NCI-H128 (cell line): ENCODE measurements around the gene WDR76.
"Not testable (repeated sequence)": the region's sequence is repeated elsewhere in the genome, so short reads cannot be mapped to it uniquely, and the experiment has no call there.

Experiments
- DNase-seq: peaks from one replicate; lab custom pipeline; 2025; ENCODE audit not compliant: unreplicated experiment; lab: John Stamatoyannopoulos, UW

The WDR76 gene

DNA sequence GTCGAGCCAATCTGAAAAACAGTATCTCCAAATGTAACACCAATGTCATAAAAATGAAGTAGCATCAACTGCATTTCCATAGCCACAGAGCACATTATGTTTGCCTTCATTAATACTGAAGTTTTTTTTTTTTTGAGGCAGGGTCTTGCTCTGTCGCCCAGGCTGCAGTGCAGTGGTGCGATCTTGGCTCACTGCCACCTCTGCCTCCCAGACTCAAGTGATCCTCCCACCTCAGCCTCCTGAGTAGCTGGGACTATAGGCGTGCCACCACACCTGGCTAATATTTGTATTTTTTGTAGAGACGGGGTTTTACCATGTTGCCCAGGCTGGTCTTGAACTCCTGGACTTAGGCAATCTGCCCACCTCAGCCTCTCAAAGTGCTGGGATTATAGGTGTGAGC, 11.7 kb upstream of the WDR76 start:
- DNase-seq: not testable (repeated sequence)

DNA sequence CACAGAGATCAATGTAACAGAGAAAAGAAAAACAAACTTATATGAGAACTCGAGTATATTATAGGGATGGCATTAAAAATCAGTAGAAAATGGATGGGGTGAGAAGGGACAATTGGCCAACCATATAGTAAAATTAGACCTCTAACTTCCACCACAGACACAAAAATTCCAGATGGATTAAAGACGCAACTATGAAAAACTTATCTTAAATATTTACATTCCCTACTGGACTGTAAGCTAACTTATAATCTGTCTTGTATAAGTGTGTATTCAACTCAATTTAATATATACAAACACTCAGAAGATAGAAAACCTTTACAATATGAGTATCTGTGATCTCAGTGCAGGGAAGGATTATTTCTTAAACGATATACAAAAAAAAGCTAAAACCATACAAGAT, 5.3 kb upstream of the WDR76 start:
- no peak for DNase-seq

GRCh38 chr15:43824302-43825246, 2.2 kb upstream of the WDR76 start, which contains the start of gene MFAP1:
Gene MFAP1 (minus strand): TSS chr15:43824690. CDS start chr15:43824569, 121 bp downstream.
- peak; percentile 75 for DNase-seq

DNA sequence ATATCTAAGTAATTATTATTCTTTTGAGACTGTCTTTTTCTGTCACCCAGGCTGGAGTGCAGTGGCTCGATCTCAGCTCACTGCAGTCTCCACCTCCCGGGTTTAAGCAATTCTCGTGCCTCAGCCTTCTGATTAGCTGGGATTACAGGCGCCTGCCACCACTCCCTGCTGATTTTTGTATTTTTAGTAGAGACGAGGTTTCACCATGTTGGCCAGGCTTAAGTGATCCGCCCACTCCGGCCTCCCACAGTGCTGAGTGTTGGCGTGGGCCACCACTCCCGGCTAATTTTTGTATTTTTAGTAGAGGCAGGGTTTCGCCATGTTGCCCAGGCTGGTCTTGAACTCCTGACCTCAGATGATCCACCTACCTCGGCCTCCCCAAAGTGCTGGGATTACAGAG, 1.5 kb upstream of the WDR76 start:
- DNase-seq: not testable (repeated sequence)

- DNase-seq: no peak
These were observed 734 bp upstream of the WDR76 start for GRCh38 chr15:43826029-43826507.

DNA sequence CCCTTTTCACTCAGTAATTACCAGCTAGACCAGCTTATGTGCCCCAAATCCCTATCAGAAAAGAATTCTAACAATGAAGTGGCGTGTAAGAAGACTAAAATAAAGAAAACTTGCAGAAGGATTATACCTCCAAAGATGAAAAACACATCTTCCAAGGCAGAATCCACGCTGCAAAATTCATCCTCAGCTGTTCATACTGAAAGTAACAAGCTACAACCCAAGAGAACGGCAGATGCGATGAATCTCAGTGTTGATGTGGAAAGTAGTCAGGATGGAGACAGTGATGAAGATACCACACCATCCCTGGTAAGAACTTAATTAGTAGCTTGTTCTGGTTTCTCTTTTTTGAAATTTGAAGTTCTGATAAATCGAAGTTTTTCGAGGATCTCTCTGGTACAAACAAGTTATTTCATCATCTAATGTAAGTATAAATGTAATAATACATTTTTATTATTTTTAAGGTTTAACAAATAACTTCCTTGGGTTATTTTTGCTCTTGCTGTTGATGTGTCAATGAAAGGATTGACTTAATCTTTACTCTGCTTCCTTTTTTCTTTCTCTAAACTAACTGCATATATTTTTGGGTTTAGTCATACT, 1.4 kb downstream of the WDR76 start:
- no peak for DNase-seq

GRCh38 chr15:43829951-43830540, 3.2 kb downstream of the WDR76 start:
- not testable (repeated sequence) for DNase-seq

- DNase-seq: not testable (repeated sequence)
These were observed 4.0 kb downstream of the WDR76 start for GRCh38 chr15:43830691-43831275.

DNA sequence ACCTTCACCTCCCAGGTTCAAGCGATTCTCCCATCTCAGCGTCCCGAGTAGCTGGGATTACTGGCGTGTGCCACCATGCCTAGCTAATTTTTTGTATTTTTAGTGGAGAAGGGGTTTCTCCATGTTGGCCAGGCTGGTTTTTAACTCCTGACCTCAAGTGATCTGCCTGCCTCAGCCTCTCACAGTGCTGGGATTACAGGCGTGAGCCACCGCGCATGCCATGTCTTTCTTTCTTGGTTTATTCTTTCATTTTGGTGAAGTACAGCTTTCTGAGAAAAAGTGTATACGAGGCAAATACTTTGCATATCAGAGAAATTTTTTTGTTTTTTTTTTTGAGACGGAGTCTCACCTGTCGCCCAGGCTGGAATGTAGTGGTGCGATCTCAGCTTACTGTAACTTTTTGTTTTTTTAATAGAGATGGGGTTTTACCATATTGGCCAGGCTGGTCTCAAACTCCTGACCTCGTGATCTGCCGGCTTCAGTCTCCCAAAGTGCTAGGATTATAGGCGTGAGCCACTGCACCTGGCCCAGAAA, 4.8 kb downstream of the WDR76 start:
- not testable (repeated sequence) for DNase-seq

DNA sequence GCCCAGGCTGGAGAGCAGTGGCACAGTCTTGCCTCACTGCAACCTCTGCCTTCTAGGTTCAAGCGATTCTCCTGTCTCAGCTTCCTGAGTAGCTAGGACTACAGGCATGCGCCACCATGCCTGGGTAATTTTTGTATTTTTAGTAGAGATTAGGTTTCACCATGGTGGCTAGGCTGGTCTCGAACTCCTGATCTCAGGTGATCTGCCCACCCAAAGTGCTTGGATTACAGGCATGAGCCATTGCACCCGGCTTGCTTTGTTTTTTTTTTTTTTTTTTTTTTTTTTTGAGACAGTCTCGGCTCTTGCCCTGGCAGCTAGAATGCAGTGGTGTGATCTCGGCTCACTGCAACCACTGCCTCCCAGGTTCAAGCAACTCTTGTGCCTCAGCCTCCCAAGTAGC, 5.7 kb downstream of the WDR76 start:
- DNase-seq: not testable (repeated sequence)

- DNase-seq: no peak
These were observed 18.6 kb downstream of the WDR76 start for GRCh38 chr15:43845421-43845820.

- DNase-seq: no peak
These were observed 24.4 kb downstream of the WDR76 start for GRCh38 chr15:43851251-43851650.

GRCh38 chr15:43852607-43853006, 25.8 kb downstream of the WDR76 start:
- DNase-seq: no peak

GRCh38 chr15:43854801-43855200, 28.0 kb downstream of the WDR76 start:
- DNase-seq: no peak

DNA sequence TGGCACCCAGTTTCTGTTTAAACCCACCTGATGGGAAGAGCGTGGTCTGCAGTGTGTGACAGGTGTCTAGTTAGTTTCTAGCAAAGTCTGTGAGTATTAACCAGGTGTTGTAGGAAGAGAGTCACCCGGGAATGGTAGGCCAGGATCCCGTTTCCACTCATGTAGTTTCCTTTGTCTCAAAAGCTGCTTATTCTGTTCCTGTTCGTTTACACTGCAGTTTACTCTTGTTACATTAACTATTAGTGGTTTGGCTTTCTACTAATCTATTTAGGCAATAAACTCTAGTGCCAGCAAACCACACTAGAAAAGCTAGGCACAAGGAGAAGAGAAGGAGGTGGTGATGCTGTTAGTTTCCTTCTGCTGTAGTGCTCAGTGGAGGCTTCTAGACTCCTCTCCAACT, 32.7 kb downstream of the WDR76 start:
- peak; percentile 9 for DNase-seq

DNA sequence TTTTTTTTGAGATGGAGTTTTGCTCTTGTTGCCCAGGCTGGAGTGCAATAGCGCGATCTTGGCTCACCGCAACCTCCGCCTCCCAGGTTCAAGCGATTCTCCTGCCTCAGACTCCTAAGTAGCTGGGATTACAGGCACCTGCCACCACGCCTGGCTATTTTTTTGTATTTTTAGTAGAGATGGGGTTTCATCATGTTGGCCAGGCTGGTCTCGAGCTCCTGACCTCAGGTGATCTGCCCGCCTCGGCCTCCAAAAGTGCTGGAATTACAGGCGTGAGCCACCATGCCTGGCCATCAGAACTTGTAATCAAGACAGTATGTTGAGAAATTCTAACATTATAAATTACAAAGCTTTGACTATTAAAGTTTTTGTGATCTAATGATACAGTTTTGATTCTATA, 39.8 kb downstream of the WDR76 start:
- not testable (repeated sequence) for DNase-seq

- no peak for DNase-seq
These were observed 40.3 kb downstream of the WDR76 start for GRCh38 chr15:43867096-43867495.

GRCh38 chr15:43868406-43868805, 41.6 kb downstream of the WDR76 start:
- DNase-seq: no peak

DNA sequence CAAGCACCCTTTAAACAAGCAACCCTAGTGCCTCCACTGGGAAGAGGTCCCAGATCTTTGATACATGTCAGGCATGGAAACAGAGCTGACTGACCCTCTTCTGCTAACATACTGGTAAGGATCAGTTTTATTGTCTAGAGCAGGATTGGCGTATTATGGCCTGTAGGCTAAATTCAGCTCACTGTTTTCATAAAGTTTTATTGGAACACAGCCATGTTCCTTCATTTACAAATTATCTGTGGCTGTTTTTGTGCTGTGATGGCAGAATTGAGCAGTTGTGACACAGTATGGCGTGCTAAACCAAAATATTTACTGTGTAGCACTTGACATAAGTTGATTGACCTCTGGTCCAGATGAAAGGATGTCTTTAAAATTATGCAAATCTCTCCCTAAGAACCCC, 45.0 kb downstream of the WDR76 start:
- no peak for DNase-seq

DNA sequence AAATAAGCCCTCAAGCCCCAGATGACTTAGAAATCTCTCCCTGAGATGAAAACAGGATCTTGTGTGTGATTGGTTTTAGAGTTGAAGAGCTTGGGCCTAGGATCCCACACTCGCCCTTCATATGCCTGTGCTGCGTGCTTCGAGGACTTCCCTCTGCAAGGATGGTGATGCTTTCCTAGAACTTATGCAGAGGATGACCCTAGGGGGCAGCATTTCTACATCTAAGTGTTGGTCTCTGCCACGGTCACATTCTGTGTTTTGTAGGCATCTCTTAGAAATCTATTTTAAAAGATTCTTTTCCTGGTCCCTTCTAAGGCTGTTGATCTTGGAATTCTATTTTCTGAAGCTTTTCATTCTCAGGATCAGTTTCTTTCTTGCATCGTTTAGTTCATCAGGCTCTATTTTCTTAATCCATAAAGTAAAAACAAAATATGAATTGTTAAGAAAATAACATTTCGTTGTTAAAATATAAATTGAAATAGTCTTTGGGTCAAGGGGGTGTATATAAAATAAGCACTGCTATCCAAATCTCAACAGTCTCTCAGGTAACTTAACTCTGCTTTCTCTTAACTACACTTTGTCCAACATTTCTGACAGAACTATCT, 45.7 kb downstream of the WDR76 start:
- no peak for DNase-seq

GRCh38 chr15:43873651-43874050, 46.8 kb downstream of the WDR76 start:
- no peak for DNase-seq
